Gastrocnemius medialis (tissue), 4 donors: ENCODE measurements around the gene NEK9. TPM values are rescaled to one million over a fixed set of nuclear protein-coding genes. Genes with fewer than 3 reads are reported as not detected.
A peak's percentile ranks its signal among the peaks of the same experiment; 100 is the strongest.

Source experiments
- ATAC-seq, 2 donors: fragments of 150-250 bp; one replicate each; pipeline ENCODE4 v1.9.1; 2016
- DNase-seq, 2 donors: peaks; one replicate each; pipeline ENCODE4 v3.0.0-alpha.2; 2019
- H3K27ac ChIP-seq, 4 donors: fragments of 200-600 bp; sonication (generic); 1 replicate in 1 of 4; 2 replicates in 3 of 4; pipeline ENCODE4 v1.5.1; 2016 to 2018; ENCODE audit warnings: mild to moderate bottlenecking in 2 of 4, moderate library complexity in 1 of 4
- H3K27me3 ChIP-seq, 3 donors: fragments of 200-600 bp; sonication (generic) in 2 of 3; 1 replicate in 1 of 3; 2 replicates in 2 of 3; pipeline versions ENCODE4 v1.5.1 to v1.6.0; 2016 to 2019; ENCODE audit warnings: mild to moderate bottlenecking in 1 of 3, moderate library complexity in 1 of 3
- H3K36me3 ChIP-seq, 2 donors: fragments of 200-600 bp; sonication (generic) in 1 of 2; one replicate each; pipeline ENCODE4 v1.5.1; 2017 to 2018
- H3K4me1 ChIP-seq, 2 donors: fragments of 200-600 bp; sonication (generic) in 1 of 2; one replicate each; pipeline ENCODE4 v1.5.1; 2016 to 2017; ENCODE audit warnings: mild to moderate bottlenecking in 2 of 2
- H3K4me3 ChIP-seq, 4 donors: fragments of 200-600 bp; sonication (generic) in 3 of 4; 1 replicate in 1 of 4; 2 replicates in 3 of 4; pipeline ENCODE4 v1.5.1; 2016 to 2019; ENCODE audit warnings: mild to moderate bottlenecking in 2 of 4
- H3K9me3 ChIP-seq, 3 donors: fragments of 200-600 bp; sonication (generic) in 2 of 3; 1 replicate in 1 of 3; 2 replicates in 2 of 3; pipeline ENCODE4 v1.5.1; 2016 to 2019
- POLR2A ChIP-seq, 2 donors: fragments of 450-650 bp; IDR thresholded peaks; one replicate each; pipeline ENCODE4 v1.6.1; 2017; ENCODE audit warnings: antibody characterized with exemption in 2 of 2, mild to moderate bottlenecking in 2 of 2, moderate library complexity in 2 of 2
- in situ Hi-C, 4 donors: fragments of 200-750 bp; cut with MboI; loops; one replicate each; pipeline versions ENCODE4 v1.15.0 to v1.8.0; 2017; ENCODE audit warnings: low sequenced_read_pairs in 4 of 4
- intact Hi-C: fragments of 100-400 bp; cut with DNase I; formaldehyde crosslinking; loops from one replicate; pipeline ENCODE4 v1.15.1; 2023; ENCODE audit warnings: low total_unique reads
- total RNA-seq, 4 donors: library from RNA; depleted of rRNA; stranded (reverse); fragments of >200 nt; gene quantifications; one replicate each; pipeline versions ENCODE4 v1.1.0 to v1.2.3, GENCODE V29; 2016
- TF ChIP-seq, protein P1 (sequence below), 5 experiments: fragments of 450-650 bp in 3 of 5; fragments of 200-600 bp in 2 of 5; sonication (generic) in 2 of 5; IDR thresholded peaks in 4 of 5; conservative IDR thresholded peaks in 1 of 5; 1 replicate in 4 of 5; 2 replicates in 1 of 5; pipeline ENCODE4 v1.5.1; 2016 to 2019; ENCODE audit warnings: antibody characterized with exemption in 5 of 5, mild to moderate bottlenecking in 3 of 5, moderate library complexity in 3 of 5

NEK9 gene
- total RNA-seq, 4 donors from 2014 or later, result 36.3 to 93.2 (median 42.6) TPM

DNA sequence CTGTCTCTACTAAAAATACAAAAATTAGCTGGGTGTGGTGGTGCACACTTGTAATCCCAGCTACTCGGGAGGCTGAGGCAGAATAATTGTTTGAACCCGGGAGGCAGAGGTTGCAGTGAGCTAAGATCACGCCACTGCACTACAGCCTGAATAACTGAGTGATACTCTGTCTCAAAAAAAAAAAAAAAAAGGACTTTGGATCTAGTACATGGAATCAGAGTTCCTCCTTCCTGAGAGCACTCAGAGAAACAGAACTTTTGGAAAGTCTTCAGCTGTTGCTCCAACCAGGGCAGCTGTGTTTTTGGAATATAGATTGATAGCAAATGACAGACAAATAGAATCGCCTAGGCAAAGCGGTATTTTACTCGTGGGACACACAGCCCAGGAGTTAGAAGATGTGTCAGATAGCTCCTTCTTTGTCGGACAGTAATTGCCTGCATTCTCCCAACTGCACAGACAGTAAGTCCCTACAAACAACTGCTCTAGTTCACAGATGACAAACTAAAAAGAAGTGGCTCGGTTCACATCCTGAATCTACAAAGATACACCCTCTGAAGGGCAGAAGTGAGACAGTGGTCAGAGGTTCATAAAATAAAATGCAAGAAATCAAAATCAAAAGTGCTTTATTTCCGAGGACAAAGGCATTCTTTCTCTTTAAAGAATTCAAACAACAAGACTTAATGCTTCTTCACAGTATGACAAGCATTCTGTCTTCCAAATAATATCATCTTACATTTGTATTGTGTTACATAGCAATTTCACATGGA lies 17.1 kb upstream of the NEK9 start:
- TF ChIP-seq, protein P1, sequence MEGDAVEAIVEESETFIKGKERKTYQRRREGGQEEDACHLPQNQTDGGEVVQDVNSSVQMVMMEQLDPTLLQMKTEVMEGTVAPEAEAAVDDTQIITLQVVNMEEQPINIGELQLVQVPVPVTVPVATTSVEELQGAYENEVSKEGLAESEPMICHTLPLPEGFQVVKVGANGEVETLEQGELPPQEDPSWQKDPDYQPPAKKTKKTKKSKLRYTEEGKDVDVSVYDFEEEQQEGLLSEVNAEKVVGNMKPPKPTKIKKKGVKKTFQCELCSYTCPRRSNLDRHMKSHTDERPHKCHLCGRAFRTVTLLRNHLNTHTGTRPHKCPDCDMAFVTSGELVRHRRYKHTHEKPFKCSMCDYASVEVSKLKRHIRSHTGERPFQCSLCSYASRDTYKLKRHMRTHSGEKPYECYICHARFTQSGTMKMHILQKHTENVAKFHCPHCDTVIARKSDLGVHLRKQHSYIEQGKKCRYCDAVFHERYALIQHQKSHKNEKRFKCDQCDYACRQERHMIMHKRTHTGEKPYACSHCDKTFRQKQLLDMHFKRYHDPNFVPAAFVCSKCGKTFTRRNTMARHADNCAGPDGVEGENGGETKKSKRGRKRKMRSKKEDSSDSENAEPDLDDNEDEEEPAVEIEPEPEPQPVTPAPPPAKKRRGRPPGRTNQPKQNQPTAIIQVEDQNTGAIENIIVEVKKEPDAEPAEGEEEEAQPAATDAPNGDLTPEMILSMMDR (IDR thresholded peaks at IDR 0.05 in 4 of 5, conservative IDR thresholded peaks at IDR 0.05 in 1 of 5), result no peak
- no peak for TF ChIP-seq POLR2A (IDR thresholded peaks at IDR 0.05)
- peaks cover 0 to 8% of the 10 kb centered on the region in 2 donors for H3K36me3 ChIP-seq
- ATAC-seq (peak in 1 of 2 donors; percentile 20), DNase-seq (no peak)
- H3K4me3 ChIP-seq, result no peak overlapping the region
- in situ Hi-C loops (loop anchor here in 2 of 4 donors (10.0 to 25.0 kb wide), 2 partner anchors 341 to 343 kb away; no protein-coding TSS in a partner anchor), intact Hi-C loops (no loop called here)
- H3K27me3 ChIP-seq, result no peaks in the 10 kb centered on the region
- H3K9me3 ChIP-seq, result no peaks in the 10 kb centered on the region
- peak overlapping the region; percentile 60 to 95 (median 82) for H3K27ac ChIP-seq
- peaks cover 62 to 67% of the 10 kb centered on the region in 2 donors for H3K4me1 ChIP-seq

GRCh38 chr14:75142494-75142893 lies 15.6 kb upstream of the NEK9 start:
- Histone ChIP-seq H3K9me3 (no peaks in the 10 kb centered on the region), H3K27ac (peak overlapping the region; percentile 60 to 95 (median 82)), H3K4me3 (no peak overlapping the region), H3K36me3 (peaks cover 0 to 8% of the 10 kb centered on the region in 2 donors), H3K27me3 (no peaks in the 10 kb centered on the region), H3K4me1 (peaks cover 61 to 68% of the 10 kb centered on the region in 2 donors)
- no peak for ATAC-seq
- in situ Hi-C loops, result loop anchor here in 2 of 4 donors (10.0 to 25.0 kb wide), 2 partner anchors 342 to 345 kb away; no protein-coding TSS in a partner anchor
- DNase-seq, result no peak
- intact Hi-C loops, result no loop called here
- no peak for TF ChIP-seq POLR2A (IDR thresholded peaks at IDR 0.05)
- TF ChIP-seq, protein P1 (IDR thresholded peaks at IDR 0.05 in 4 of 5, conservative IDR thresholded peaks at IDR 0.05 in 1 of 5), result no peak

- H3K4me1 ChIP-seq, result peaks cover 56 to 63% of the 10 kb centered on the region in 2 donors
- no peak for DNase-seq
- no peaks in the 10 kb centered on the region for H3K9me3 ChIP-seq
- no peak for TF ChIP-seq POLR2A (IDR thresholded peaks at IDR 0.05)
- TF ChIP-seq, protein P1 (IDR thresholded peaks at IDR 0.05 in 4 of 5, conservative IDR thresholded peaks at IDR 0.05 in 1 of 5), result peak in 2 of 5 experiments; percentile 23 to 38
- intact Hi-C loops (no loop called here), in situ Hi-C loops (loop anchor here in 2 of 4 donors (10.0 to 25.0 kb wide), 2 partner anchors 343 to 345 kb away; no protein-coding TSS in a partner anchor)
- no peak for ATAC-seq
- H3K36me3 ChIP-seq, result peaks cover 0 to 6% of the 10 kb centered on the region in 2 donors
- H3K27me3 ChIP-seq, result no peaks in the 10 kb centered on the region
- no peak overlapping the region for H3K4me3 ChIP-seq
- peak overlapping the region; percentile 60 to 95 (median 82) for H3K27ac ChIP-seq
These were observed 15.1 kb upstream of the NEK9 start for GRCh38 chr14:75141967-75142366.

DNA sequence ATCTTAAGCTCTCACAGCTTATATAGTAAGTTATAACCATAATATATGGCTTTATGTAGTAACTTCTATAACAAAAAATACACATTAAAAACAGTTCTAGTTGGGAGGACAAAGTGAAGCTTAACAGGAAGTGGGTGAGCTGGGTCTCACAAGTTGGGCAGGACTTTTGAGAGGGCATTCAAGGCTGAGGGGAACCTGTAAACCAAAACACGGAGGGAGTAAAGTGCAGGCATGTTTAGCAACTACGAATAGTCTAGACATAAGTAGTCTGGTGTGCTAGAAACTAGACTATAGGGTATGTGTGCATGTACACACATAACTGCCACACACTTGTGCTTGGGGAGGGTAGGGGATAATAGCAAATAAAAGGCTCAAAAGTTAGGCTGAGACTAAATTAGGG lies 14.2 kb upstream of the NEK9 start:
- Histone ChIP-seq H3K9me3 (no peaks in the 10 kb centered on the region), H3K36me3 (peaks cover 0 to 3% of the 10 kb centered on the region in 2 donors), H3K27me3 (no peaks in the 10 kb centered on the region), H3K4me1 (peaks cover 49 to 54% of the 10 kb centered on the region in 2 donors), H3K27ac (peak overlapping the region in 2 of 4 donors; percentile 27 to 93), H3K4me3 (no peak overlapping the region)
- ATAC-seq (no peak), DNase-seq (no peak)
- intact Hi-C loops (no loop called here), in situ Hi-C loops (loop anchor here in 2 of 4 donors (10.0 to 25.0 kb wide), 2 partner anchors 344 to 346 kb away; no protein-coding TSS in a partner anchor)
- TF ChIP-seq POLR2A (IDR thresholded peaks at IDR 0.05), result no peak
- TF ChIP-seq, protein P1 (IDR thresholded peaks at IDR 0.05 in 4 of 5, conservative IDR thresholded peaks at IDR 0.05 in 1 of 5), result no peak
